Colonic mucosa (tissue), 4 donors: ENCODE data around the gene OSBPL9. TPM values are rescaled to one million over a fixed set of nuclear protein-coding genes. Genes with fewer than 3 reads are reported as not detected.
A peak's percentile ranks its signal among the peaks of the same experiment; 100 is the strongest.
"Not testable (repeated sequence)": the region's sequence is repeated elsewhere in the genome, so short reads cannot be mapped to it uniquely, and the experiment has no call there.

Experiments
- DNase-seq: peaks from one replicate; pipeline ENCODE4 v3.0.0-alpha.2; 2020
- H3K27ac ChIP-seq: fragments of 200-600 bp; one replicate; pipeline ENCODE4 v1.8.0; 2021
- H3K27me3 ChIP-seq: fragments of 200-600 bp; one replicate; pipeline ENCODE4 v1.8.0; 2021
- H3K36me3 ChIP-seq: fragments of 200-600 bp; one replicate; pipeline ENCODE4 v1.8.0; 2021
- H3K4me1 ChIP-seq: fragments of 200-600 bp; one replicate; pipeline ENCODE4 v1.8.0; 2021; ENCODE audit warnings: mild to moderate bottlenecking
- H3K4me3 ChIP-seq: fragments of 200-600 bp; one replicate; pipeline ENCODE4 v1.8.0; 2021
- H3K9ac ChIP-seq, 2 donors: one replicate each; pipeline ENCODE4 v1.7.0; 2013; ENCODE audit warnings: control low read depth in 2 of 2, low read depth in 2 of 2, low read length in 2 of 2
- H3K9me3 ChIP-seq: fragments of 200-600 bp; one replicate; pipeline ENCODE4 v1.8.0; 2021
- CTCF ChIP-seq: fragments of 200-600 bp; IDR thresholded peaks from one replicate; pipeline ENCODE4 v1.8.0; 2022; ENCODE audit warnings: antibody characterized with exemption, mild to moderate bottlenecking
- intact Hi-C: fragments of 100-400 bp; cut with DNase I; formaldehyde crosslinking; loops from one replicate; pipeline ENCODE4 v1.14.1; 2022
- total RNA-seq, 2 donors: library from RNA; stranded (reverse); fragmentation: NEBNext Ultra II Directional in 1 of 2; extraction: Animal tissue kit (Norgen Biotek cat#: 25700) in 1 of 2; gene quantifications; one replicate each; pipeline ENCODE4 v1.2.1, GENCODE V29; 2021
- donor health status: healthy.
- donor health status: DM: no; HTN: no; CAD: no.
- donor health status: DM: no; HTN: no; CAD: no.

OSBPL9 gene
- total RNA-seq, 2 donors from 2014 or later = 37.3 to 59.6 TPM

- H3K9ac ChIP-seq = no peak overlapping the region
- no peak for DNase-seq
- no peak for TF ChIP-seq CTCF
- no peaks in the 10 kb centered on the region for H3K36me3 ChIP-seq
- H3K9me3 ChIP-seq = no peaks in the 10 kb centered on the region
- intact Hi-C loops = no loop called here
- H3K4me1 ChIP-seq = no peaks in the 10 kb centered on the region
- H3K4me3 ChIP-seq = no peak overlapping the region
- no peaks in the 10 kb centered on the region for H3K27me3 ChIP-seq
- H3K27ac ChIP-seq = no peak overlapping the region
Observed at GRCh38 chr1:51607681-51608095, 9.2 kb upstream of the OSBPL9 start.

- H3K27me3 ChIP-seq, H3K9me3 ChIP-seq, H3K27ac ChIP-seq, DNase-seq, H3K9ac ChIP-seq, H3K4me3 ChIP-seq, H3K36me3 ChIP-seq, H3K4me1 ChIP-seq, intact Hi-C loops: not testable (repeated sequence)
Observed at GRCh38 chr1:51610104-51610503, 6.8 kb upstream of the OSBPL9 start.

GRCh38 chr1:51610637-51611036 is 6.3 kb upstream of the OSBPL9 start:
- no peaks in the 10 kb centered on the region for H3K4me1 ChIP-seq
- intact Hi-C loops = no loop called here
- H3K9ac ChIP-seq = no peak overlapping the region
- H3K4me3 ChIP-seq = no peak overlapping the region
- no peaks in the 10 kb centered on the region for H3K27me3 ChIP-seq
- no peak for DNase-seq
- no peak overlapping the region for H3K27ac ChIP-seq
- H3K36me3 ChIP-seq = no peaks in the 10 kb centered on the region
- H3K9me3 ChIP-seq = no peaks in the 10 kb centered on the region
- no peak for TF ChIP-seq CTCF

GRCh38 chr1:51612447-51612961 is 4.4 kb upstream of the OSBPL9 start:
- Histone ChIP-seq H3K9ac (no peak overlapping the region), H3K4me3 (no peak overlapping the region), H3K27ac (no peak overlapping the region), H3K9me3 (no peaks in the 10 kb centered on the region), H3K36me3 (no peaks in the 10 kb centered on the region), H3K4me1 (no peaks in the 10 kb centered on the region), H3K27me3 (no peaks in the 10 kb centered on the region)
- no peak for TF ChIP-seq CTCF
- no peak for DNase-seq
- intact Hi-C loops = no loop called here

GRCh38 chr1:51615780-51616291 is 1.1 kb upstream of the OSBPL9 start:
- Histone ChIP-seq H3K36me3 (no peaks in the 10 kb centered on the region), H3K4me3 (no peak overlapping the region), H3K4me1 (peaks cover 6% of the 10 kb centered on the region), H3K27ac (no peak overlapping the region), H3K27me3 (no peaks in the 10 kb centered on the region), H3K9me3 (no peaks in the 10 kb centered on the region), H3K9ac (no peak overlapping the region)
- intact Hi-C loops = no loop called here
- TF ChIP-seq CTCF = no peak
- DNase-seq = no peak

GRCh38 chr1:51616490-51616889 is 402 bp upstream of the OSBPL9 start:
- Histone ChIP-seq H3K36me3 (no peaks in the 10 kb centered on the region), H3K9me3 (no peaks in the 10 kb centered on the region), H3K27ac (no peak overlapping the region), H3K4me3 (peak overlapping the region; percentile 68), H3K27me3 (no peaks in the 10 kb centered on the region), H3K9ac (no peak overlapping the region), H3K4me1 (peaks cover 7% of the 10 kb centered on the region)
- DNase-seq = no peak
- no peak for TF ChIP-seq CTCF
- intact Hi-C loops = no loop called here
